ENCODE measurements around the gene COL11A2.

- TF ChIP-seq POLR2A (IDR thresholded peaks at IDR 0.05; ENCODE audit: insufficient read depth in 1 of 2, low read depth in 2 of 2, low read length in 2 of 2) (no peak), IRF9 (CRISPR knock-in tag; IDR thresholded peaks at IDR 0.05; ENCODE audit: borderline replicate concordance) (no peak), ZBTB33 (CRISPR knock-in tag; IDR thresholded peaks at IDR 0.05) (no peak), CSRNP1 (CRISPR knock-in tag; IDR thresholded peaks at IDR 0.05) (no peak), SNRNP70 (IDR thresholded peaks at IDR 0.05; ENCODE audit: low read depth, low read length) (no peak), JUND (CRISPR knock-in tag; IDR thresholded peaks at IDR 0.05) (no peak), CC2D1A (CRISPR knock-in tag; IDR thresholded peaks at IDR 0.05) (no peak), RAD51 (IDR thresholded peaks at IDR 0.05; ENCODE audit: borderline replicate concordance) (no peak), ZNF557 (CRISPR knock-in tag; IDR thresholded peaks at IDR 0.05) (no peak), POLR2AphosphoS2 (IDR thresholded peaks at IDR 0.05; ENCODE audit: low read depth, low read length) (no peak), CTCF (CRISPR knock-in tag; IDR thresholded peaks at IDR 0.05) (no peak)
These were observed 15.4 kb downstream of the COL11A2 start for GRCh38 chr6:33176906-33177305.
